H54 (cell line): ENCODE measurements around the gene TMEM154.
"Not testable (repeated sequence)": the region's sequence is repeated elsewhere in the genome, so short reads cannot be mapped to it uniquely, and the experiment has no call there.

ENCODE experiments used
- DNase-seq: peaks from one replicate; pipeline ENCODE4 v3.0.0; 2011; ENCODE audit warnings: low spot score, mixed read lengths; ENCODE audit not compliant: insufficient read length
- FAIRE-seq: peaks from 3 replicates; lab custom pipeline; 2011; peaks lifted over from hg19 to GRCh38; lab: Jason Lieb, UNC
- POLR2A ChIP-seq: IDR thresholded peaks from 2 replicates; pipeline ENCODE4 v1.6.1; 2011; ENCODE audit warnings: low read depth, mild to moderate bottlenecking, low read length

The TMEM154 gene

GRCh38 chr4:152667781-152668180 lies 12.0 kb downstream of the TMEM154 start:
- DNase-seq (no peak), FAIRE-seq (no peak)
- TF ChIP-seq POLR2A = no peak

- DNase-seq = no peak
- TF ChIP-seq POLR2A = no peak
- no peak for FAIRE-seq
These were observed 12.9 kb downstream of the TMEM154 start for GRCh38 chr4:152666946-152667345.

- no peak for TF ChIP-seq POLR2A
- FAIRE-seq (no peak), DNase-seq (no peak)
These were observed 14.0 kb downstream of the TMEM154 start for GRCh38 chr4:152665691-152666395.

- not testable (repeated sequence) for FAIRE-seq, DNase-seq
These were observed 15.8 kb downstream of the TMEM154 start for GRCh38 chr4:152664067-152664378.

- DNase-seq (no peak), FAIRE-seq (no peak)
- TF ChIP-seq POLR2A = no peak
These were observed 16.4 kb downstream of the TMEM154 start for GRCh38 chr4:152663203-152664066.

GRCh38 chr4:152661649-152662048 lies 18.1 kb downstream of the TMEM154 start:
- FAIRE-seq = no peak
- no peak for TF ChIP-seq POLR2A
- DNase-seq = no peak

- no peak for DNase-seq
- TF ChIP-seq POLR2A = no peak
- no peak for FAIRE-seq
These were observed 19.3 kb downstream of the TMEM154 start for GRCh38 chr4:152660526-152660925.

- no peak for DNase-seq
- no peak for TF ChIP-seq POLR2A
- FAIRE-seq = no peak
These were observed 20.0 kb downstream of the TMEM154 start for GRCh38 chr4:152659806-152660205.

- no peak for FAIRE-seq
- TF ChIP-seq POLR2A = no peak
- DNase-seq = no peak
These were observed 22.1 kb downstream of the TMEM154 start for GRCh38 chr4:152657657-152658056.

- FAIRE-seq = no peak
- DNase-seq = no peak
- TF ChIP-seq POLR2A = no peak
These were observed 24.3 kb downstream of the TMEM154 start for GRCh38 chr4:152655272-152656129.

GRCh38 chr4:152652102-152652501 lies 27.7 kb downstream of the TMEM154 start:
- no peak for DNase-seq
- FAIRE-seq = no peak
- TF ChIP-seq POLR2A = no peak

- FAIRE-seq = no peak
- TF ChIP-seq POLR2A = no peak
- DNase-seq = no peak
These were observed 28.2 kb downstream of the TMEM154 start for GRCh38 chr4:152651473-152652060.

- FAIRE-seq (no peak), DNase-seq (no peak)
- TF ChIP-seq POLR2A = no peak
These were observed 33.6 kb downstream of the TMEM154 start for GRCh38 chr4:152646221-152646620.

GRCh38 chr4:152644130-152644529 lies 35.7 kb downstream of the TMEM154 start:
- DNase-seq (no peak), FAIRE-seq (no peak)
- TF ChIP-seq POLR2A = no peak
